Activated CD8-positive, alpha-beta memory T cell treated with anti-CD3 and anti-CD28 coated beads for 48 hours (primary cell): ENCODE data around the gene TRIM8.
A peak's percentile ranks its signal among the peaks of the same experiment; 100 is the strongest.

Experiments
- DNase-seq, 3 experiments: peaks; one replicate each; pipeline ENCODE4 v3.0.0-alpha.2; 2020; ENCODE audit warnings: low read depth in 2 of 3, low spot score in 2 of 3

Gene TRIM8

GRCh38 chr10:102632394-102633111 is 11.7 kb upstream of the TRIM8 start:
- no peak for DNase-seq

GRCh38 chr10:102633287-102633686 is 11.0 kb upstream of the TRIM8 start:
- no peak for DNase-seq

GRCh38 chr10:102633848-102634247 is 10.4 kb upstream of the TRIM8 start:
- no peak for DNase-seq

GRCh38 chr10:102634686-102635085 is 9.6 kb upstream of the TRIM8 start:
- no peak for DNase-seq

GRCh38 chr10:102635377-102635776 is 8.9 kb upstream of the TRIM8 start:
- no peak for DNase-seq

GRCh38 chr10:102639537-102639936 is 4.7 kb upstream of the TRIM8 start:
- DNase-seq: no peak

GRCh38 chr10:102641402-102641801 is 2.9 kb upstream of the TRIM8 start:
- no peak for DNase-seq

GRCh38 chr10:102641880-102642735 is 2.2 kb upstream of the TRIM8 start:
- peak; percentile 87 to 98 (median 97) for DNase-seq

- DNase-seq: no peak
These were observed 1.4 kb upstream of the TRIM8 start for GRCh38 chr10:102642736-102643335.

GRCh38 chr10:102643336-102644065 is 778 bp upstream of the TRIM8 start:
- DNase-seq: peak in 1 of 3 experiments; percentile 30

- DNase-seq: peak in 1 of 3 experiments; percentile 33
These were observed 538 bp downstream of the TRIM8 start for GRCh38 chr10:102644646-102645387.

GRCh38 chr10:102645388-102645740 is 1.1 kb downstream of the TRIM8 start:
- DNase-seq: no peak

- peak in 2 of 3 experiments; percentile 65 to 74 for DNase-seq
These were observed 1.7 kb downstream of the TRIM8 start for GRCh38 chr10:102645741-102646609.

GRCh38 chr10:102646610-102647442 is 2.5 kb downstream of the TRIM8 start:
- DNase-seq: no peak

GRCh38 chr10:102647443-102648268 is 3.4 kb downstream of the TRIM8 start:
- no peak for DNase-seq

- DNase-seq: no peak
These were observed 4.1 kb downstream of the TRIM8 start for GRCh38 chr10:102648269-102648888.
